K562 (cell line): Measurements from ENCODE around the gene HOXC11. TPM values are rescaled to one million over a fixed set of nuclear protein-coding genes. Genes with fewer than 3 reads are reported as not detected.

Experiments used
- ATF7 ChIP-seq: fragments of 450-650 bp; IDR thresholded peaks from 2 replicates; pipeline ENCODE4 v1.7.1; 2014; ENCODE audit warnings: mild to moderate bottlenecking, moderate library complexity
- CCNT2 ChIP-seq: IDR thresholded peaks from 2 replicates; pipeline ENCODE4 v1.6.1; 2011; ENCODE audit warnings: borderline replicate concordance, low read depth, mild to moderate bottlenecking, moderate library complexity, mixed read lengths, low read length; ENCODE audit not compliant: insufficient read length; ENCODE audit errors: extremely low read depth
- CEBPB ChIP-seq: fragments of 450-650 bp; IDR thresholded peaks from 2 replicates; pipeline ENCODE4 v1.6.1; 2016; ENCODE audit warnings: missing genetic modification characterization, missing compliant biosample characterization
- CUX1 ChIP-seq: fragments of 200-800 bp; sonication (Bioruptor generic); IDR thresholded peaks from 2 replicates; pipeline ENCODE4 v1.6.1; 2016; ENCODE audit warnings: missing genetic modification characterization, missing compliant biosample characterization
- GATAD2B ChIP-seq: fragments of 450-650 bp; IDR thresholded peaks from 2 replicates; pipeline ENCODE4 v1.6.1; 2017; ENCODE audit warnings: mild to moderate bottlenecking, borderline replicate concordance
- LARP7 ChIP-seq: fragments of 450-650 bp; IDR thresholded peaks from 2 replicates; pipeline ENCODE4 v1.6.1; 2016
- NCOR1 ChIP-seq: fragments of 450-650 bp; IDR thresholded peaks from 2 replicates; pipeline ENCODE4 v1.6.1; 2016; ENCODE audit warnings: mild to moderate bottlenecking, moderate library complexity
- NR2C2 ChIP-seq, 2 experiments: fragments of 200-800 bp in 1 of 2; sonication (Bioruptor generic) in 1 of 2; sonication (generic) in 1 of 2; formaldehyde crosslinking in 1 of 2; IDR thresholded peaks; 2 replicates each; pipeline versions ENCODE4 v1.6.1 to v1.8.0; 2016 to 2022; ENCODE audit warnings: mild to moderate bottlenecking in 1 of 2, missing compliant biosample characterization in 1 of 2, missing genetic modification characterization in 1 of 2, missing genetic modification reagents in 1 of 2
- STAG1 ChIP-seq: sonication (generic); formaldehyde crosslinking; IDR thresholded peaks from 2 replicates; pipeline ENCODE4 v1.5.0; 2020; ENCODE audit warnings: missing genetic modification reagents, borderline replicate concordance
- polyA plus RNA-seq, 8 experiments: library from polyadenylated mRNA; depleted of rRNA in 4 of 8; stranded (reverse) in 5 of 8; unstranded in 3 of 8; fragments of >200 nt; fragmentation: Nextera tagmentation in 2 of 8; fragmentation: Illumina TruSeq in 1 of 8; extraction: Ambion mirVana in 2 of 8; extraction: Trizol in 1 of 8; gene quantifications; 2 replicates each; pipeline versions ENCODE4 v1.2.1 to v1.2.3, GENCODE V29; 2011 to 2014; ENCODE audit warnings: inconsistent platforms in 1 of 8, missing spikeins in 1 of 8
- total RNA-seq, 7 experiments: library from RNA; depleted of rRNA in 6 of 7; stranded (reverse); fragments of >200 nt in 6 of 7; fragmentation: Illumina TruSeq in 2 of 7; extraction: Trizol in 2 of 7; gene quantifications; 2 replicates each; pipeline versions ENCODE4 v1.2.1 to v1.2.3, GENCODE V29; 2011 to 2021; ENCODE audit warnings: low replicate concordance in 1 of 7
- TF ChIP-seq, protein P1 (sequence below): fragments of 450-650 bp; IDR thresholded peaks from 2 replicates; pipeline ENCODE4 v1.6.1; 2017; ENCODE audit warnings: antibody characterized with exemption, mild to moderate bottlenecking
- TF ChIP-seq, protein P2 (sequence below): fragments of 250-450 bp; sonication (Bioruptor Pico); IDR thresholded peaks from 2 replicates; pipeline ENCODE4 v1.4.0; 2020
- TF ChIP-seq, protein P3 (sequence below): fragments of 250-450 bp; sonication (Bioruptor Pico); IDR thresholded peaks from 2 replicates; pipeline ENCODE4 v1.8.0; 2021; ENCODE audit warnings: mild to moderate bottlenecking, moderate library complexity
- TF ChIP-seq, protein P4 (sequence below): fragments of 250-450 bp; sonication (Bioruptor Pico); IDR thresholded peaks from 2 replicates; pipeline ENCODE4 v1.8.0; 2021; ENCODE audit warnings: moderate library complexity, mild to moderate bottlenecking, inconsistent platforms

Gene HOXC11
- total and polyA plus RNA-seq, 9 of the 15 experiments (the other 6 are each of a cell fraction or from before 2014, with no cell fraction given), result not detected

DNA sequence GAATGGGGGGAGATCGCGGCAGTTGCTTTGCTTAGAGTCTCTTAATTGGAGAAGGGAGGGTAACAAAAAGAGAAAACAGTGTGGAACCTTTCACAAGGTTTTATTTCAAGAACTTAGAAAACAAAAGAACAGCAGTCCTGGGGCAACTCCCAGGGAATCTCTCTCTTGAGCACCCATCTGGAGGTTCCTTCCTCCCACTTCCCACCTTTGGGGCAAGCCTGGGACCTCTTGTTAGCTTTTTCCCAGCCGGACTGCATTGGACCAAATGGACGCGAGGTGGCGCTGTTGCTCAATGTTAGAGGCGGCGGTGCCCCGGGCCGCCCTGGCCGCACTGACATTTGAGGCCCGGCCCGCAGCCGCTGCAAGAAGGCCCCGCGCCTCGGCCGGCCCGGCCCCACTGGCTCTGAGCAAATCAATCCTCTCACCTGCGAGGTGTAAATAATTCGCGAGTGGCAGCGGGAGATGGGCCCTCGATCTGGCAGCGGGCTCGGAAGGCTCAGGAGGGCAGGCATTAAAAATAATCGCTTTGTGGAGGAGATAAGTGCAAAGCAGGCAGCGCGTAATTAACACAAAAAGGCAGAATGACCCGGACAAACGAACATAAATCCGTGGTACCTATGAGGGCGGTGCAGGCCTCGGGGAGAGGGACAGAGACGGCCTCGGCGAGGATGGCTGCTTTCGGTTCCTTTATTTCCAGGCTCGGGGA lies 33.1 kb downstream of the HOXC11 start (continued):
- no peak for TF ChIP-seq CUX1 (CRISPR knock-in tag)
- TF ChIP-seq, protein P1, sequence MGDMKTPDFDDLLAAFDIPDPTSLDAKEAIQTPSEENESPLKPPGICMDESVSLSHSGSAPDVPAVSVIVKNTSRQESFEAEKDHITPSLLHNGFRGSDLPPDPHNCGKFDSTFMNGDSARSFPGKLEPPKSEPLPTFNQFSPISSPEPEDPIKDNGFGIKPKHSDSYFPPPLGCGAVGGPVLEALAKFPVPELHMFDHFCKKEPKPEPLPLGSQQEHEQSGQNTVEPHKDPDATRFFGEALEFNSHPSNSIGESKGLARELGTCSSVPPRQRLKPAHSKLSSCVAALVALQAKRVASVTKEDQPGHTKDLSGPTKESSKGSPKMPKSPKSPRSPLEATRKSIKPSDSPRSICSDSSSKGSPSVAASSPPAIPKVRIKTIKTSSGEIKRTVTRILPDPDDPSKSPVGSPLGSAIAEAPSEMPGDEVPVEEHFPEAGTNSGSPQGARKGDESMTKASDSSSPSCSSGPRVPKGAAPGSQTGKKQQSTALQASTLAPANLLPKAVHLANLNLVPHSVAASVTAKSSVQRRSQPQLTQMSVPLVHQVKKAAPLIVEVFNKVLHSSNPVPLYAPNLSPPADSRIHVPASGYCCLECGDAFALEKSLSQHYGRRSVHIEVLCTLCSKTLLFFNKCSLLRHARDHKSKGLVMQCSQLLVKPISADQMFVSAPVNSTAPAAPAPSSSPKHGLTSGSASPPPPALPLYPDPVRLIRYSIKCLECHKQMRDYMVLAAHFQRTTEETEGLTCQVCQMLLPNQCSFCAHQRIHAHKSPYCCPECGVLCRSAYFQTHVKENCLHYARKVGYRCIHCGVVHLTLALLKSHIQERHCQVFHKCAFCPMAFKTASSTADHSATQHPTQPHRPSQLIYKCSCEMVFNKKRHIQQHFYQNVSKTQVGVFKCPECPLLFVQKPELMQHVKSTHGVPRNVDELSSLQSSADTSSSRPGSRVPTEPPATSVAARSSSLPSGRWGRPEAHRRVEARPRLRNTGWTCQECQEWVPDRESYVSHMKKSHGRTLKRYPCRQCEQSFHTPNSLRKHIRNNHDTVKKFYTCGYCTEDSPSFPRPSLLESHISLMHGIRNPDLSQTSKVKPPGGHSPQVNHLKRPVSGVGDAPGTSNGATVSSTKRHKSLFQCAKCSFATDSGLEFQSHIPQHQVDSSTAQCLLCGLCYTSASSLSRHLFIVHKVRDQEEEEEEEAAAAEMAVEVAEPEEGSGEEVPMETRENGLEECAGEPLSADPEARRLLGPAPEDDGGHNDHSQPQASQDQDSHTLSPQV, result peak; percentile 23; the same call in 1 of the 2 replicates
- no peak for TF ChIP-seq NCOR1
- no peak for TF ChIP-seq NR2C2 (CRISPR knock-in tag; IDR thresholded peaks at IDR 0.05)
- no peak for TF ChIP-seq NR2C2 (tag; IDR thresholded peaks at IDR 0.05)
- TF ChIP-seq CEBPB (tag), result no peak
- TF ChIP-seq LARP7, result no peak
- peak; percentile 85 for TF ChIP-seq STAG1 (CRISPR knock-in tag)
- TF ChIP-seq ATF7, result peak; percentile 45; the same call in 1 of the 2 replicates
- TF ChIP-seq, protein P2, sequence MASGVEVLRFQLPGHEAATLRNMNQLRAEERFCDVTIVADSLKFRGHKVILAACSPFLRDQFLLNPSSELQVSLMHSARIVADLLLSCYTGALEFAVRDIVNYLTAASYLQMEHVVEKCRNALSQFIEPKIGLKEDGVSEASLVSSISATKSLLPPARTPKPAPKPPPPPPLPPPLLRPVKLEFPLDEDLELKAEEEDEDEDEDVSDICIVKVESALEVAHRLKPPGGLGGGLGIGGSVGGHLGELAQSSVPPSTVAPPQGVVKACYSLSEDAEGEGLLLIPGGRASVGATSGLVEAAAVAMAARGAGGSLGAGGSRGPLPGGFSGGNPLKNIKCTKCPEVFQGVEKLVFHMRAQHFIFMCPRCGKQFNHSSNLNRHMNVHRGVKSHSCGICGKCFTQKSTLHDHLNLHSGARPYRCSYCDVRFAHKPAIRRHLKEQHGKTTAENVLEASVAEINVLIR, result no peak
- TF ChIP-seq, protein P3, sequence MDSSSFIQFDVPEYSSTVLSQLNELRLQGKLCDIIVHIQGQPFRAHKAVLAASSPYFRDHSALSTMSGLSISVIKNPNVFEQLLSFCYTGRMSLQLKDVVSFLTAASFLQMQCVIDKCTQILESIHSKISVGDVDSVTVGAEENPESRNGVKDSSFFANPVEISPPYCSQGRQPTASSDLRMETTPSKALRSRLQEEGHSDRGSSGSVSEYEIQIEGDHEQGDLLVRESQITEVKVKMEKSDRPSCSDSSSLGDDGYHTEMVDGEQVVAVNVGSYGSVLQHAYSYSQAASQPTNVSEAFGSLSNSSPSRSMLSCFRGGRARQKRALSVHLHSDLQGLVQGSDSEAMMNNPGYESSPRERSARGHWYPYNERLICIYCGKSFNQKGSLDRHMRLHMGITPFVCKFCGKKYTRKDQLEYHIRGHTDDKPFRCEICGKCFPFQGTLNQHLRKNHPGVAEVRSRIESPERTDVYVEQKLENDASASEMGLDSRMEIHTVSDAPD, result no peak
- TF ChIP-seq, protein P4, sequence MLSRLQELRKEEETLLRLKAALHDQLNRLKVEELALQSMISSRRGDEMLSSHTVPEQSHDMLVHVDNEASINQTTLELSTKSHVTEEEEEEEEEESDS (CRISPR knock-in tag), result no peak
- TF ChIP-seq CCNT2, result peak; percentile 26
- peak; percentile 61; the same call in 1 of the 2 replicates for TF ChIP-seq GATAD2B
